Renal cortical epithelial cell (primary cell): ENCODE measurements around the gene CDH12. TPM values are rescaled to one million over a fixed set of nuclear protein-coding genes. Genes with fewer than 3 reads are reported as not detected.
"Not testable (repeated sequence)": the region's sequence is repeated elsewhere in the genome, so short reads cannot be mapped to it uniquely, and the experiment has no call there.

ENCODE experiments used
- DNase-seq: peaks from one replicate; pipeline ENCODE4 v3.0.0-alpha.2; 2011; ENCODE audit warnings: low read depth
- total RNA-seq: library from RNA; depleted of rRNA; stranded (reverse); fragments of >200 nt; gene quantifications from 2 replicates; pipeline ENCODE4 v1.2.3, GENCODE V29; 2014

CDH12 gene
- total RNA-seq, result not detected in 2 replicates

- DNase-seq, result no peak
These were observed at the start of gene CDH12 for GRCh38 chr5:22852807-22853660. CDH12 (minus strand) TSS chr5:22853344.

- no peak for DNase-seq
These were observed 48.7 kb upstream of the CDH12 start for GRCh38 chr5:22901885-22902284.

- no peak for DNase-seq
These were observed 47.7 kb upstream of the CDH12 start for GRCh38 chr5:22900801-22901310.

- no peak for DNase-seq
These were observed 46.2 kb upstream of the CDH12 start for GRCh38 chr5:22899341-22899740.

GRCh38 chr5:22896152-22896551 is 43.0 kb upstream of the CDH12 start:
- no peak for DNase-seq

GRCh38 chr5:22892441-22892840 is 39.3 kb upstream of the CDH12 start:
- DNase-seq, result no peak

- no peak for DNase-seq
These were observed 36.6 kb upstream of the CDH12 start for GRCh38 chr5:22889720-22890119.

GRCh38 chr5:22887566-22887965 is 34.4 kb upstream of the CDH12 start:
- no peak for DNase-seq

GRCh38 chr5:22858911-22859310 is 5.8 kb upstream of the CDH12 start:
- DNase-seq, result not testable (repeated sequence)

- DNase-seq, result no peak
These were observed 2.7 kb upstream of the CDH12 start for GRCh38 chr5:22855824-22856223.

- DNase-seq, result no peak
These were observed 2.2 kb downstream of the CDH12 start for GRCh38 chr5:22850981-22851380.

GRCh38 chr5:22846693-22847092 is 6.5 kb downstream of the CDH12 start:
- no peak for DNase-seq

GRCh38 chr5:22844636-22845035 is 8.5 kb downstream of the CDH12 start:
- DNase-seq, result no peak

- DNase-seq, result no peak
These were observed 9.0 kb downstream of the CDH12 start for GRCh38 chr5:22844155-22844554.

- DNase-seq, result no peak
These were observed 10.6 kb downstream of the CDH12 start for GRCh38 chr5:22842574-22842973.

- no peak for DNase-seq
These were observed 15.3 kb downstream of the CDH12 start for GRCh38 chr5:22837803-22838202.

- no peak for DNase-seq
These were observed 17.5 kb downstream of the CDH12 start for GRCh38 chr5:22835686-22836085.

- no peak for DNase-seq
These were observed 59.7 kb downstream of the CDH12 start for GRCh38 chr5:22793463-22793862.

GRCh38 chr5:22787807-22788206 is 65.3 kb downstream of the CDH12 start:
- no peak for DNase-seq

GRCh38 chr5:22787398-22787797 is 65.7 kb downstream of the CDH12 start:
- no peak for DNase-seq

- DNase-seq, result no peak
These were observed 72.4 kb downstream of the CDH12 start for GRCh38 chr5:22780756-22781155.

GRCh38 chr5:22779499-22779898 is 73.6 kb downstream of the CDH12 start:
- DNase-seq, result no peak

- no peak for DNase-seq
These were observed 76.9 kb downstream of the CDH12 start for GRCh38 chr5:22776285-22776684.

GRCh38 chr5:22774214-22774613 is 78.9 kb downstream of the CDH12 start:
- not testable (repeated sequence) for DNase-seq
